GM18951 (cell line): ENCODE data around the gene KRT3.

Source experiments
- POLR2A ChIP-seq: IDR thresholded peaks from 4 replicates; pipeline ENCODE4 v1.6.1; 2011; ENCODE audit warnings: mild to moderate bottlenecking; ENCODE audit not compliant: insufficient read length, insufficient read depth; ENCODE audit errors: extremely low read depth
- in situ Hi-C: fragments of 300-500 bp; cut with MboI; formaldehyde crosslinking; loops from one replicate; pipeline ENCODE4 v1.12.0; 2022; ENCODE audit warnings: low sequenced_read_pairs, mixed read lengths, inconsistent platforms; ENCODE audit not compliant: unreplicated experiment

KRT3 gene

DNA sequence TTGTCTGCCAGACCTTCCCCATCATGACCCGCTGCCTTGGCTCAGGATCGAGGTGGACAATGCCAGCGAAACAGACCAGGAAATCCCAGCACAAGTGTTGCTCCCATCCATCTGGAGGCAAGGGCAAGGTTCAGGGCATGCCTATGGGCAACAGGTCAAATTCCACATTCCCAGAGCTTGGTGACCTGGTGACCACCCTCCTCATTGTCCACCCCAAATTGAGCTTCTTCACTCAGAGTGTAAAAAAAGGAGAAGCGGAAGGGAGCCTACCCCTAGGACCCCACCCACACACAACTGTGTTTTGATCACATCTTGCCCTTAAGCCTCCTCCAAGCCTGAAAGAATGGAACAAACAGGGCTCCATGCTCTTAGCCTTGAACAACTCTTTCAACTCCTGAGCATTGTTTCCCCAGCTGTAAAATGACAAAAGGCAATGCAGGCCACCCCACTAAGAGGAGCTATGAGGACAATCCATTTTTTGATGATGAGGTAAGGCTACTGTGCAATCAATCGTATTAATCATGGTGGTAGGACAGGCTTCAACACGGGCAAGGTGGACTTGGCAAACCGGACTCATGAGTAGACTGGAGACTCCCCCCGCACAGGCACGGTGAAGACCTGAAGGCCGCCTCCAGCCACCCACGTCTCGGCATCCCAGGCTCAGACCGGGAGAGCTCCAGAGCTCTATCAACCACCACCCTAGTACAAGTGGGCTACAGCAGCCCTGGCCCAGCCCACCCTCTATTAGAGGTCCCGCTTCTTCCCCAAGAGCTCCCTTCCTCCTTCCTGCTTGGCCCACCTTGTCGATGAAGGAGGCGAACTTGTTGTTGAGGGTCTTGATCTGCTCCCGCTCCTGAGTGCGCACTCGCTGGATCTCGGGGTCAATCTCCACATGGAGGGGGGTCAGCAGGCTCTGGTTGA, 37.3 kb upstream of the KRT3 start:
- no peak for TF ChIP-seq POLR2A
- in situ Hi-C loops, result no loop called here

GRCh38 chr12:52832451-52832850, 36.5 kb upstream of the KRT3 start:
- in situ Hi-C loops, result no loop called here
- no peak for TF ChIP-seq POLR2A

DNA sequence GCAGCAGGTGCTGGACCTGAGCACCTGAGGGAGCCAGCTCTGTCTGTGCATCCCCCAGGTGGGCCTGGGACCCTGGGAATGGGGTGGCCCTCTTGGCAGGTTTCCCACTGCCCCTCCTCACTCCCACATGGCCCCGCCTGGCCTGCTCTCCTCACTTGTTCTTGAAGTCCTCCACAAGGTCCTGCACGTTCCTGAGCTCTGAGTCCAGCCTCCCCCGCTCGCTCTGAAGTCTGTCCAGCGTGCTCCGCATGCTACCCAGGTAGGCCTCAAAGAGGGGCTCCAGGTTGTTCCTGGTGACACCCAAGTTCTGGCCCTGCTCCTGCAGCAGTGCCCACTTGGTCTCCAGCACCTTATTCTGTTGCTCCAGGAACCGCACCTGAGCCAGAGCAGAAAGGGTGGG, 35.3 kb upstream of the KRT3 start:
- in situ Hi-C loops, result no loop called here
- TF ChIP-seq POLR2A, result no peak

GRCh38 chr12:52829986-52830770, 34.3 kb upstream of the KRT3 start:
- TF ChIP-seq POLR2A, result no peak
- in situ Hi-C loops, result no loop called here

DNA sequence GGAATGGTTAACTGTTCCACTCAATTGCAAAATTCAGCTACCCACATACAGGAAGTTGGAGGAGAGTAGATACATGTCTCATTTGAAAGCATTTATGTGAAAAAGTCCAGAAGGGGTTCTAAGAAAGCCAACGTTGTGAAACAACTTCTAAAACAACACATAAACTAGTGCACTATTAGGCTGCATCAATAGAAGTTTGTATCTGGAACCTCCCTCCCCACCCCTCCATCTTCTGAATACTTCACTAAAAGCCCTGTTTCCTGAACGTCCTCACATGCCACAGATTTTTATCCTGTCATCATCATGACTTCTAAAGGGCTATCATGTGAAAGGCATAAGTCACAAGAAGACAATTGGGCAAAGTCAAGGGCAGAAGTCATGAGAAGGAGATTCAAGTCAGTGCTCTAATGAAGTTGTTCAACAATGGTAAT, 32.7 kb upstream of the KRT3 start:
- in situ Hi-C loops, result no loop called here
- TF ChIP-seq POLR2A, result no peak

DNA sequence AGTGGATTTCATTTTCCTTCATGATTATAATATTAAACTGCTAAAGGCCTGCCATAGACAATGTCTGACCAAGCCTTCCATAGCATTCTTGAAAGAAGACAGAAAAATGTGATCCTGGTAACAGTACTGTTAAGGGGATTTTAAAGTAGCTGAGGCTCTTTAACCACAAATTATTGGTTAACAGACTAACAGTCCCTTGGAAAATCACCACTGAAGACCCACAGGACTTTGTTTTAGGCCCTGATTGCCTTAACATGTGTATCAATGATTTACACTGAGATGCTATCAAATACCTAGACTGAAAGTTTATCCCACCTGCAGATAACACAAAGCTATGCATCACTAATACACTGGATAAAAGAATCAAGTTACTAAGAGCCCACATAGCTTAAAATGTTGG, 32.2 kb upstream of the KRT3 start:
- in situ Hi-C loops, result no loop called here
- TF ChIP-seq POLR2A, result no peak

DNA sequence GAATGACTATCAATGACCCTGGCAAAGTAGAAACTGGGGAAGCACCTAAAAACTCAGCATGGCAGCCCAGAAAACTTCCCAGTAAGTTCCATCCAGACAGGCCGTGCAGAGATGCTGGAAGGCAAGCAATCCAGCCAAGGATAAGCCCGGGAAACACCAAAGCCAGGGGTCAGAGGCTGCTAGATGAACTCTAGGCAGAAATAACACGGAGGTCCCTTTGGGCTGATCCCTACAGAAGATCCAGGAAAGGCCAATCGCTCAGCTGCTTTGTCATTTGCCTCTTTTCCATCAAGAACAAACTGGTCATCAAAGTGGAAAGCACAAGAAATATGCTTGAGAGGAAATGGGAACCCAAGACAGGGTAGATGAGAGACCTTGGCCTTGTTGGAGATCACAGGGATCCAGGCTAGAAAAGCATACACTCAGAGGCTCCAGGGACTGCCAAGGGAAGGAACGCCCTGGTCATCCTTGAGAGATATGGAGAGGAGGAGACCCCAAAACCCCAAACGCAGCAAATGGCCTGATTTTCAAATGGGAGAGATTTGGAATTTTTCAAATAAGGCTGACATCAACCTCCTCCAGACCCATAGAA, 31.7 kb upstream of the KRT3 start:
- in situ Hi-C loops, result no loop called here

GRCh38 chr12:52826611-52827498, 30.9 kb upstream of the KRT3 start:
- in situ Hi-C loops, result no loop called here
- TF ChIP-seq POLR2A, result no peak

More for the DNA sequence above, 31.7 kb upstream of the KRT3 start:
- TF ChIP-seq POLR2A, result no peak

DNA sequence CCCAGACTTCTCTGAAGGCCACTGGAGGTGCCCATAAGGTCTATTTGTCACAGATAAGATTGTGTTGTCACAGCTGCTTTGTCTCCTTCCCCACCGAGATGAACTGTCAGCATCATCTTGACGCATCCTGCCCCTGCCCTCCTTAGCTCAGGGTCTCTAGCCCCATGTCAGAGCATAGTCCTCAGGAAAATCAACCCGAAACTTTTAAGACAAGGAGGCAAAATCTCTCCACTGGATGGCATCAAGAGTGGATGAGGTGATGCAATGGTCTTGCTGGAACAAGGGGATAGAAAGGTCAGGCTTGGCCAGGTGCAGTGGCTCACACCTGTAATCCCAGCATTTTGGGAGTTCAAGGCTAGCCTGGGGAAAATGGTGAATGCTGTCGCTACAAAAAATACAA, 30.0 kb upstream of the KRT3 start:
- in situ Hi-C loops, result no loop called here
- no peak for TF ChIP-seq POLR2A

DNA sequence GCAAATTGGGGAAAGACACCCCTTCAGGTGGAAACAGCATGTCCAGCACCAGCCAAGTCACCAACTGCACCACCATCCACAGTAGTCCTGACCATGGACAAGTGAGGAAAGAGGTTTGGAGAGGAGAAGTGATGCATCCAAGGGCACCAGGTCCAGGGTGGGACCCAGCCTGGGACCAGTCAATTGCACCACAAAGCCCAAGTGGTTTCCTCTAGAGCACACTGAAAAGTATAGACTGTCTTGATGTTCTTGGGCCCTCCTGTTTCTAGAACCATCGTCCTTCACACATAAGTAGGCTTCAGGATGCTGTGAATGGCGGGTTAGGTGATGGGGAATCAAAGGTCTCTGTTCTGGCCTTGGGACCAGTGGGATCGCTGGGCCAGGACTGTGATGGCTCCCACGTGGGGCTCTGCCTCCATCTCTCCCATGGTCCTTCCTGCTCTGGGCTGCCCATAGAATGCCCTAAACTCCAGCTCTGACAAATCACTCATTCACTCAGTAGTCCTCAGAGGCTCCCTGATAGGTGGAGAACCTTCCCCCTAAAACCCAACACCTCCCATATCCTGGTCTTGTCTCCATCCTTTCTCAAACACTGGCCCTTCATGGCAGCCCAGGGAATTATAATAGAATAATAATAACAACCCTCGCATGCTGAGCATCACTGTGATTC, 29.0 kb upstream of the KRT3 start:
- TF ChIP-seq POLR2A, result no peak
- in situ Hi-C loops, result no loop called here

DNA sequence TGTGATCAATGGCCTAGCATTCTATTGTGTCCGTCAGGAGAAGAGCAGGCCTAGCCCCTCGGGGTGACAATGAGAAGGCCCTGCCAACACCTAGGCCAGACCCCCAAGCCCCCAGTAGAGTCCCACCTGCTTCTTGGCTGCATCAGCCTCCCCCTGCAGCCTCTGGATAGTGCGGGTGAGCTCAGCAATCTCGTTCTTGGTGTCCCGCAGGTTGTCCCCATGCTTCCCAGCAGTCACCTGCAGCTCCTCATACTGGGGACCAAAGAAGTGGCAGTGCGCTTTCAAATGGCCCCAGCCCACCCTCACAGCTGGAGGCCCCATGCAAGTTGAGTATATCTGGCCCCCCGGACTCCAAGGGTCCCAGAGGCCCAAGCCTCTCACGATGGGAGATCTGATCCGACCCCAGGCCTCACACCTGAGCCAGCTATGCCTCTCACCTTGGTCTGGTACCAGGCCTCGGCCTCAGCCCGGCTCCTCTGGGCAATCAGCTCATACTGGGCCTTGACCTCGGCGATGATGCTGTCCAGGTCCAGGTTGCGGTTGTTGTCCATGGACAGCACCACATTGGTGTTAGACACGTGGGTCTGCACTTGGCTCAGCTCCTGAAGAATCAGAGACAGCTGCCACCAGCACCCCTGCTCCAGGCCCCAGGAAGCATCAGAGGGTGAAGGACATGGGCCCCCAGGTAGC, 28.0 kb upstream of the KRT3 start:
- in situ Hi-C loops, result no loop called here
- TF ChIP-seq POLR2A, result no peak
